ENCODE measurements around the gene ASB15.

DNA sequence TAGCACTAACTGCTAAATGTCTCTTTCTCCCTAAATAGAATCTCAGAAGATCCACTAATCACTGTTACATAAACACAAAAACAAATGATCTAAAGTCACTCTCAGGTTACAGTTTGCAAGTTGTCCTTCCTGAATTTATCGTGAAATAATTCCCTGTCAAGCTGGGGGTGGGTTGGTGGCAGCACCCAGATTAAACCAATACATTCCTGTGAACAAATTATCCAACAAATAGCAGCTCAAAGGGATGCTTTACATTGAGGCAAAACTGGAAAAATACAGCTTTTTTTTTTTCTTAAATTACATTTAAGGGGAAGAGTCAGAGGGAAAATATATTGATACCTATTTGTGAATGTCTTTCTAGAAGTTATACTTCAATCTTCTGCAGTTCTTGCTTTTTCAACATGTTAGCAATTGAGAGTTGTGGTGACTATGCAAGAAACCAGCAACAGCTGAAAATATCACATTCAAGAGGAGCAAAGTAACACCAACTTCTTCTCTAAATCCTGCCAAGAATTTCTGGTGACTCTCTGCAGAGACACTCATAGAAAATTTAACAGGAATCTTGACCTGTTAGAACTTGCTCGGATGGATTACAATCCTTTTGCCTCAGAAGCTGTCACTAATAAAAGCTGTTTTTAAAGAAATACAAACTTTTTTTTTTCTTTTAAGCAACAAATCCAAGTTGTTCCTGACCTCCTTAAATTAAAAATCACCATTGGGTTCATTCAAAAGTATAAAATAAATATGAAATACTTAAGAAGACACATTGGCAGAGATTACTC, 73.0 kb downstream of the ASB15 start:
- TF ChIP-seq HOXC10 (CRISPR knock-in tag; IDR thresholded peaks at IDR 0.05) (no peak), ZNF341 (tag by site-specific recombination; IDR thresholded peaks at IDR 0.05; ENCODE audit: low read depth) (no peak), ZNF239 (tag by site-specific recombination; IDR thresholded peaks at IDR 0.05) (no peak)
- TF ChIP-seq, protein P1, sequence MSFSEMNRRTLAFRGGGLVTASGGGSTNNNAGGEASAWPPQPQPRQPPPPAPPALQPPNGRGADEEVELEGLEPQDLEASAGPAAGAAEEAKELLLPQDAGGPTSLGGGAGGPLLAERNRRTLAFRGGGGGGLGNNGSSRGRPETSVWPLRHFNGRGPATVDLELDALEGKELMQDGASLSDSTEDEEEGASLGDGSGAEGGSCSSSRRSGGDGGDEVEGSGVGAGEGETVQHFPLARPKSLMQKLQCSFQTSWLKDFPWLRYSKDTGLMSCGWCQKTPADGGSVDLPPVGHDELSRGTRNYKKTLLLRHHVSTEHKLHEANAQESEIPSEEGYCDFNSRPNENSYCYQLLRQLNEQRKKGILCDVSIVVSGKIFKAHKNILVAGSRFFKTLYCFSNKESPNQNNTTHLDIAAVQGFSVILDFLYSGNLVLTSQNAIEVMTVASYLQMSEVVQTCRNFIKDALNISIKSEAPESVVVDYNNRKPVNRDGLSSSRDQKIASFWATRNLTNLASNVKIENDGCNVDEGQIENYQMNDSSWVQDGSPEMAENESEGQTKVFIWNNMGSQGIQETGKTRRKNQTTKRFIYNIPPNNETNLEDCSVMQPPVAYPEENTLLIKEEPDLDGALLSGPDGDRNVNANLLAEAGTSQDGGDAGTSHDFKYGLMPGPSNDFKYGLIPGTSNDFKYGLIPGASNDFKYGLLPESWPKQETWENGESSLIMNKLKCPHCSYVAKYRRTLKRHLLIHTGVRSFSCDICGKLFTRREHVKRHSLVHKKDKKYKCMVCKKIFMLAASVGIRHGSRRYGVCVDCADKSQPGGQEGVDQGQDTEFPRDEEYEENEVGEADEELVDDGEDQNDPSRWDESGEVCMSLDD (tag by site-specific recombination; IDR thresholded peaks at IDR 0.05), result no peak
- TF ChIP-seq, protein P2, sequence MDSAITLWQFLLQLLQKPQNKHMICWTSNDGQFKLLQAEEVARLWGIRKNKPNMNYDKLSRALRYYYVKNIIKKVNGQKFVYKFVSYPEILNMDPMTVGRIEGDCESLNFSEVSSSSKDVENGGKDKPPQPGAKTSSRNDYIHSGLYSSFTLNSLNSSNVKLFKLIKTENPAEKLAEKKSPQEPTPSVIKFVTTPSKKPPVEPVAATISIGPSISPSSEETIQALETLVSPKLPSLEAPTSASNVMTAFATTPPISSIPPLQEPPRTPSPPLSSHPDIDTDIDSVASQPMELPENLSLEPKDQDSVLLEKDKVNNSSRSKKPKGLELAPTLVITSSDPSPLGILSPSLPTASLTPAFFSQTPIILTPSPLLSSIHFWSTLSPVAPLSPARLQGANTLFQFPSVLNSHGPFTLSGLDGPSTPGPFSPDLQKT (IDR thresholded peaks at IDR 0.05; ENCODE audit: borderline replicate concordance, low read depth, low read length), result no peak
- TF ChIP-seq, protein P3, sequence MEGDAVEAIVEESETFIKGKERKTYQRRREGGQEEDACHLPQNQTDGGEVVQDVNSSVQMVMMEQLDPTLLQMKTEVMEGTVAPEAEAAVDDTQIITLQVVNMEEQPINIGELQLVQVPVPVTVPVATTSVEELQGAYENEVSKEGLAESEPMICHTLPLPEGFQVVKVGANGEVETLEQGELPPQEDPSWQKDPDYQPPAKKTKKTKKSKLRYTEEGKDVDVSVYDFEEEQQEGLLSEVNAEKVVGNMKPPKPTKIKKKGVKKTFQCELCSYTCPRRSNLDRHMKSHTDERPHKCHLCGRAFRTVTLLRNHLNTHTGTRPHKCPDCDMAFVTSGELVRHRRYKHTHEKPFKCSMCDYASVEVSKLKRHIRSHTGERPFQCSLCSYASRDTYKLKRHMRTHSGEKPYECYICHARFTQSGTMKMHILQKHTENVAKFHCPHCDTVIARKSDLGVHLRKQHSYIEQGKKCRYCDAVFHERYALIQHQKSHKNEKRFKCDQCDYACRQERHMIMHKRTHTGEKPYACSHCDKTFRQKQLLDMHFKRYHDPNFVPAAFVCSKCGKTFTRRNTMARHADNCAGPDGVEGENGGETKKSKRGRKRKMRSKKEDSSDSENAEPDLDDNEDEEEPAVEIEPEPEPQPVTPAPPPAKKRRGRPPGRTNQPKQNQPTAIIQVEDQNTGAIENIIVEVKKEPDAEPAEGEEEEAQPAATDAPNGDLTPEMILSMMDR (tag by site-specific recombination; IDR thresholded peaks at IDR 0.05), result no peak
- TF ChIP-seq, protein P4, sequence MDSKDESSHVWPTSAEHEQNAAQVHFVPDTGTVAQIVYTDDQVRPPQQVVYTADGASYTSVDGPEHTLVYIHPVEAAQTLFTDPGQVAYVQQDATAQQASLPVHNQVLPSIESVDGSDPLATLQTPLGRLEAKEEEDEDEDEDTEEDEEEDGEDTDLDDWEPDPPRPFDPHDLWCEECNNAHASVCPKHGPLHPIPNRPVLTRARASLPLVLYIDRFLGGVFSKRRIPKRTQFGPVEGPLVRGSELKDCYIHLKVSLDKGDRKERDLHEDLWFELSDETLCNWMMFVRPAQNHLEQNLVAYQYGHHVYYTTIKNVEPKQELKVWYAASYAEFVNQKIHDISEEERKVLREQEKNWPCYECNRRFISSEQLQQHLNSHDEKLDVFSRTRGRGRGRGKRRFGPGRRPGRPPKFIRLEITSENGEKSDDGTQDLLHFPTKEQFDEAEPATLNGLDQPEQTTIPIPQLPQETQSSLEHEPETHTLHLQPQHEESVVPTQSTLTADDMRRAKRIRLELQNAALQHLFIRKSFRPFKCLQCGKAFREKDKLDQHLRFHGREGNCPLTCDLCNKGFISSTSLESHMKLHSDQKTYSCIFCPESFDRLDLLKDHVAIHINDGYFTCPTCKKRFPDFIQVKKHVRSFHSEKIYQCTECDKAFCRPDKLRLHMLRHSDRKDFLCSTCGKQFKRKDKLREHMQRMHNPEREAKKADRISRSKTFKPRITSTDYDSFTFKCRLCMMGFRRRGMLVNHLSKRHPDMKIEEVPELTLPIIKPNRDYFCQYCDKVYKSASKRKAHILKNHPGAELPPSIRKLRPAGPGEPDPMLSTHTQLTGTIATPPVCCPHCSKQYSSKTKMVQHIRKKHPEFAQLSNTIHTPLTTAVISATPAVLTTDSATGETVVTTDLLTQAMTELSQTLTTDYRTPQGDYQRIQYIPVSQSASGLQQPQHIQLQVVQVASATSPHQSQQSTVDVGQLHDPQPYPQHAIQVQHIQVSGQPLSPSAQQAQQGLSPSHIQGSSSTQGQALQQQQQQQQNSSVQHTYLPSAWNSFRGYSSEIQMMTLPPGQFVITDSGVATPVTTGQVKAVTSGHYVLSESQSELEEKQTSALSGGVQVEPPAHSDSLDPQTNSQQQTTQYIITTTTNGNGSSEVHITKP (tag by site-specific recombination; IDR thresholded peaks at IDR 0.05), result no peak
- TF ChIP-seq, protein P5, sequence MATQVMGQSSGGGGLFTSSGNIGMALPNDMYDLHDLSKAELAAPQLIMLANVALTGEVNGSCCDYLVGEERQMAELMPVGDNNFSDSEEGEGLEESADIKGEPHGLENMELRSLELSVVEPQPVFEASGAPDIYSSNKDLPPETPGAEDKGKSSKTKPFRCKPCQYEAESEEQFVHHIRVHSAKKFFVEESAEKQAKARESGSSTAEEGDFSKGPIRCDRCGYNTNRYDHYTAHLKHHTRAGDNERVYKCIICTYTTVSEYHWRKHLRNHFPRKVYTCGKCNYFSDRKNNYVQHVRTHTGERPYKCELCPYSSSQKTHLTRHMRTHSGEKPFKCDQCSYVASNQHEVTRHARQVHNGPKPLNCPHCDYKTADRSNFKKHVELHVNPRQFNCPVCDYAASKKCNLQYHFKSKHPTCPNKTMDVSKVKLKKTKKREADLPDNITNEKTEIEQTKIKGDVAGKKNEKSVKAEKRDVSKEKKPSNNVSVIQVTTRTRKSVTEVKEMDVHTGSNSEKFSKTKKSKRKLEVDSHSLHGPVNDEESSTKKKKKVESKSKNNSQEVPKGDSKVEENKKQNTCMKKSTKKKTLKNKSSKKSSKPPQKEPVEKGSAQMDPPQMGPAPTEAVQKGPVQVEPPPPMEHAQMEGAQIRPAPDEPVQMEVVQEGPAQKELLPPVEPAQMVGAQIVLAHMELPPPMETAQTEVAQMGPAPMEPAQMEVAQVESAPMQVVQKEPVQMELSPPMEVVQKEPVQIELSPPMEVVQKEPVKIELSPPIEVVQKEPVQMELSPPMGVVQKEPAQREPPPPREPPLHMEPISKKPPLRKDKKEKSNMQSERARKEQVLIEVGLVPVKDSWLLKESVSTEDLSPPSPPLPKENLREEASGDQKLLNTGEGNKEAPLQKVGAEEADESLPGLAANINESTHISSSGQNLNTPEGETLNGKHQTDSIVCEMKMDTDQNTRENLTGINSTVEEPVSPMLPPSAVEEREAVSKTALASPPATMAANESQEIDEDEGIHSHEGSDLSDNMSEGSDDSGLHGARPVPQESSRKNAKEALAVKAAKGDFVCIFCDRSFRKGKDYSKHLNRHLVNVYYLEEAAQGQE (tag by site-specific recombination; IDR thresholded peaks at IDR 0.05), result no peak
- TF ChIP-seq, protein P6, sequence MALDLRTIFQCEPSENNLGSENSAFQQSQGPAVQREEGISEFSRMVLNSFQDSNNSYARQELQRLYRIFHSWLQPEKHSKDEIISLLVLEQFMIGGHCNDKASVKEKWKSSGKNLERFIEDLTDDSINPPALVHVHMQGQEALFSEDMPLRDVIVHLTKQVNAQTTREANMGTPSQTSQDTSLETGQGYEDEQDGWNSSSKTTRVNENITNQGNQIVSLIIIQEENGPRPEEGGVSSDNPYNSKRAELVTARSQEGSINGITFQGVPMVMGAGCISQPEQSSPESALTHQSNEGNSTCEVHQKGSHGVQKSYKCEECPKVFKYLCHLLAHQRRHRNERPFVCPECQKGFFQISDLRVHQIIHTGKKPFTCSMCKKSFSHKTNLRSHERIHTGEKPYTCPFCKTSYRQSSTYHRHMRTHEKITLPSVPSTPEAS (tag by site-specific recombination; IDR thresholded peaks at IDR 0.05), result no peak

All from HEK293 (cell line).